Heart right ventricle (tissue), 16 donors: ENCODE measurements around the gene CACTIN. TPM values are rescaled to one million over a fixed set of nuclear protein-coding genes. Genes with fewer than 3 reads are reported as not detected.

Experiments used
- ATAC-seq, 8 donors: fragments of 200-7000 bp; cut with Tn5 transposase; one replicate each; pipeline ENCODE4 v1.9.1; 2020; ENCODE audit warnings: mild to moderate bottlenecking in 8 of 8, moderate library complexity in 8 of 8, moderate number of reproducible peaks in 1 of 8
- DNase-seq, 2 donors: peaks; one replicate each; pipeline ENCODE4 v3.0.0-alpha.2; 2020
- H3K27ac ChIP-seq, 10 donors: fragments of 200-600 bp; sonication (generic) in 2 of 10; one replicate each; pipeline versions ENCODE4 v1.5.0 to v1.8.0; 2020 to 2022; ENCODE audit warnings: mild to moderate bottlenecking in 3 of 10
- H3K27me3 ChIP-seq, 7 donors: fragments of 200-600 bp; one replicate each; pipeline ENCODE4 v1.8.0; 2021 to 2022; ENCODE audit warnings: mild to moderate bottlenecking in 2 of 7
- H3K36me3 ChIP-seq, 9 donors: fragments of 200-600 bp; sonication (generic) in 1 of 9; one replicate each; pipeline versions ENCODE4 v1.5.0 to v1.8.0; 2020 to 2022; ENCODE audit warnings: mild to moderate bottlenecking in 2 of 9
- H3K4me1 ChIP-seq, 9 donors: fragments of 200-600 bp; sonication (generic) in 1 of 9; one replicate each; pipeline versions ENCODE4 v1.5.0 to v1.8.0; 2020 to 2022; ENCODE audit warnings: mild to moderate bottlenecking in 4 of 9
- H3K4me3 ChIP-seq, 10 donors: fragments of 200-600 bp; sonication (generic) in 2 of 10; one replicate each; pipeline versions ENCODE4 v1.5.0 to v1.8.0; 2020 to 2022; ENCODE audit warnings: mild to moderate bottlenecking in 7 of 10, moderate library complexity in 2 of 10
- H3K9me3 ChIP-seq, 11 donors: fragments of 200-600 bp in 10 of 11; sonication (generic) in 2 of 11; one replicate each; pipeline versions ENCODE4 v1.5.0 to v1.8.0; 2013 to 2022; ENCODE audit warnings: mild to moderate bottlenecking in 2 of 11, control low read depth in 1 of 11, moderate library complexity in 1 of 11
- CTCF ChIP-seq, 9 donors: fragments of 200-600 bp; sonication (generic) in 2 of 9; IDR thresholded peaks; one replicate each; pipeline versions ENCODE4 v1.5.0 to v1.8.0; 2021 to 2022; ENCODE audit warnings: antibody characterized with exemption in 9 of 9, mild to moderate bottlenecking in 5 of 9, moderate library complexity in 1 of 9
- WGBS, 2 donors: extraction: QIAGEN DNeasy Blood & Tissue Kit; methylation state at CpG; one replicate each; pipeline ENCODE4 v1.1.7; 2013; ENCODE audit warnings: inconsistent platforms in 1 of 2; 5-methylcytosine and 5-hydroxymethylcytosine counted together
- intact Hi-C, 10 donors: fragments of 100-400 bp; cut with DNase I; formaldehyde crosslinking; loops; one replicate each; pipeline versions ENCODE4 v1.11.1 to v1.14.2; 2022
- polyA plus RNA-seq, 2 donors: library from polyadenylated mRNA; stranded (reverse); fragments of 200-250 nt; gene quantifications; one replicate each; pipeline ENCODE4 v1.2.3, GENCODE V29; 2013
- total RNA-seq, 10 donors: library from RNA; stranded (reverse); fragmentation: NEBNext Ultra II Directional in 3 of 10; extraction: Animal tissue kit (Norgen Biotek cat#: 25700) in 3 of 10; gene quantifications; one replicate each; pipeline versions ENCODE4 v1.2.1 to v1.2.4, GENCODE V29; 2021 to 2023
- donor health status: Arrhythmogenic right ventricular cardiomyopathy.
- donor health status: ischemic (EF 13 %, LVEDD 7.1; RV severe dilation, severe dysfunction).
- donor health status: healthy with polysubstance abuse.
- donor health status: DM: no; HTN: yes; CAD: no.
- donor health status: DM: no; HTN: no; CAD: no.
- donor health status: ischemic (EF 25% LVEDD 6.9; RV normal size, moderate dysfunction).
- donor health status: ischemic (EF 25% LVEDD 5.7; RV mildly dilated, moderate dysfunction).
- donor health status: healthy.
- donor health status: DM: yes; HTN: yes; CAD: no.
- donor health status: Ischemic cardiomyopathy.
- donor health status: ischemic (EF 35%, LVEDD 5.7; RV mildly dilated, moderate dysfunction).
- donor health status: nonischemic (EF 11% LVEDD 7.7; RV severe dilation, severe dysfunction).
- donor health status: DM: yes; HTN: yes; CAD: no.
- donor health status: PGD.
- donor health status: ischemic (EF 29% LVEDD 5.4; RV normal size, mild dysfunction).
- donor health status: nonischemic (EF 23%, LVEDD 6.1; RV moderate dilation, normal function).

The CACTIN gene
- total and polyA plus RNA-seq, 12 donors: 9.7 to 17.6 (median 12.7) TPM

DNA sequence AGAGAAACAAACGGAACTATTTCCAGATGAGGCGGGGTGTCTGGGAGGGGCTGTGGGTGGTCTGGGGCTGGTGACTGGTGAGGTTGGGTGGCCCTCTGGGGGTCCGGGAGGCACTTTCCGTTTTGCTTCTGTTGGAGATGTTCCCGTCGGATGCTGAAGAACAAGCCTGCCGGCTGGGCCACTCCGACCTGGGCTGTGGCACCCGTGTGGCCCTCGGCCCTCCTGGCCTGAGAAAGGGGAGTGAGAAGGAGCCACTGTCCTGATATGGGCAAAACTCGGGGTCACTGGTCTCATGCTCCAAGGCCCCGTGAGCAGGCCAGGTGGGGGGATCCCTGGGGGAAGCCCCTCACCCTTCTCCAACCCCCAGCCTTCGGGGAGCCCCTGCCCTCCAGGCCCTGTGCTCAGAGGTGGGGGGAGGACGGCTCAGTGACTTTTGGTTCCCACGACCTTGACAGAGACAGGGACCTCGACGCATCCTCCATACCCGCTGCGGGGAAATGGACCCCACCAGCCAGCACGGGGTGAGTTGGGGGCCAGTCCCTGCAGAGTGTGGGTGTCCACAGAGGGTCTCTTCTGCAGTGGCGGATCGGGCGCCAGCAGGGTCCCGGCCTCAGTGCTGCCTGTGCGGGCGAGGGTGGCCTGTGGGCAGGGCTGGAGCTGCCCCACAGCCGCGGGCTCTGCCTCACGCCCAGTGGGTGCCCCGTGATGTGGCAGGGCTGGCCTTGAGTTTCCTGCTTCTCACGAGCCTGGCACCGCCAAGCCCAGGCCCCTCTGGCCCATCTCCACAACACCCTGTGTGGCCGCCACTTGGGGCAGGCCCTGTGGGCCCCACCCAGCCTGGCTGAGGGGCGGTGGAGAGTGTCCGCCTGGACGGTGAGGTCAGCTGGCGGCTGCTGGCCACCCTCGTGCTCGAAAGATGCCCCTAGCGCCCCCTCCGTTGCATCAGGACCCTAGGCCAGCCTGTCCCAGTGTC lies 15.6 kb downstream of the CACTIN start:
- WGBS, 2 donors: 85% methylated on average over 41 of the region's 41 CpGs
- intact Hi-C loops: loop anchor here in 3 of 10 donors (5.0 to 10.0 kb wide), 3 partner anchors 34 to 296 kb away; no protein-coding TSS in a partner anchor
- no peak for TF ChIP-seq CTCF (IDR thresholded peaks at IDR 0.05)
- DNase-seq: peak in 1 of 2 donors; percentile 13
- Histone ChIP-seq H3K27me3 (peaks cover 0 to 16% (median 0%) of the 10 kb centered on the region in 7 donors), H3K27ac (peak overlapping the region in 8 of 10 donors; percentile 56 to 95 (median 92)), H3K9me3 (no peaks in the 10 kb centered on the region), H3K36me3 (peaks cover 0 to 49% (median 18%) of the 10 kb centered on the region in 9 donors), H3K4me3 (no peak overlapping the region), H3K4me1 (peaks cover 8 to 49% (median 42%) of the 10 kb centered on the region in 9 donors)
- no peak for ATAC-seq

GRCh38 chr19:3609779-3610719 lies 16.5 kb downstream of the CACTIN start:
- peak overlapping the region in 9 of 10 donors; percentile 56 to 95 (median 92) for H3K27ac ChIP-seq
- peaks cover 10 to 55% (median 45%) of the 10 kb centered on the region in 9 donors for H3K4me1 ChIP-seq
- peaks cover 0 to 41% (median 18%) of the 10 kb centered on the region in 9 donors for H3K36me3 ChIP-seq
- intact Hi-C loops: loop anchor here in 3 of 10 donors (5.0 to 10.0 kb wide), 3 partner anchors 33 to 295 kb away; no protein-coding TSS in a partner anchor
- no peak overlapping the region for H3K4me3 ChIP-seq
- WGBS, 2 donors: 64 to 68% methylated on average over 24 of the region's 24 CpGs
- DNase-seq: peak in 1 of 2 donors; percentile 12
- ATAC-seq: no peak
- H3K27me3 ChIP-seq: peaks cover 0 to 22% (median 2%) of the 10 kb centered on the region in 7 donors
- no peak for TF ChIP-seq CTCF (IDR thresholded peaks at IDR 0.05)
- no peaks in the 10 kb centered on the region for H3K9me3 ChIP-seq

DNA sequence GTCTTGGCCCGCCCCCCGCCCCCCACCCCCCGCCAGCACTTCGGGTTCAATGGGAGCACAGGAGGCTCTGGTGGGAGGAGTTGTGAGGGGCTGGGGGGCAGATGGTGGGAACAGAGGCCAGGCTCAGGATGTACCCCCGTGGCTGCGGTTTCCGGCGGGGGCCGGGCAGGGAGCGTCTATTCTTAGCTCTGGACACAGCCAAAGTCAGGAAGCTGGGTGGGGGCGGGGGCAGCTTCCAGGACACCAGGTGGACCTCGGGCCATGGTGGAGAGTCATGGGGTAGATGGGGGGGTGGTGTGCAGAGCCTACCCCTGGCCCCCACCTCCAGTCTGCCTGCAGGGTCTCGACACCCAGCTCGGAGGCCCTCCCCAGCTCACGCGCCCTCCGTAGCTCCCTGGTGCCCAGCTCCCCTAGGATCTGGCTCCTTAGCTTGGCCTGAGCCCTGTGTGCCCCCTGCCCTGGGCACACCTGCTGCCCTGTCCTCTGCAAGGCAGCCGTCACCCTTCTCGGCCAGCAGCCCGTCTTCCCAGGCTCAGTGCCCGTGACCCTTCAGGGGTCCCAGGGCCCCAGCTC lies 17.8 kb downstream of the CACTIN start:
- H3K4me1 ChIP-seq: peaks cover 10 to 65% (median 51%) of the 10 kb centered on the region in 9 donors
- no peak for TF ChIP-seq CTCF (IDR thresholded peaks at IDR 0.05)
- H3K27ac ChIP-seq: peak overlapping the region; percentile 83 to 95 (median 91)
- peaks cover 0 to 28% (median 3%) of the 10 kb centered on the region in 7 donors for H3K27me3 ChIP-seq
- peaks cover 0 to 33% (median 18%) of the 10 kb centered on the region in 9 donors for H3K36me3 ChIP-seq
- intact Hi-C loops: no loop called here
- WGBS, 2 donors: 29 to 36% methylated on average over 21 of the region's 21 CpGs
- ATAC-seq (peak; percentile 5 to 67 (median 51)), DNase-seq (peak; percentile 52 to 70)
- no peak overlapping the region for H3K4me3 ChIP-seq
- H3K9me3 ChIP-seq: no peaks in the 10 kb centered on the region
